H9 (cell line): ENCODE data around the gene MYO15B. TPM values are rescaled to one million over a fixed set of nuclear protein-coding genes. Genes with fewer than 3 reads are reported as not detected.
A peak's percentile ranks its signal among the peaks of the same experiment; 100 is the strongest.

ENCODE experiments used
- DNase-seq: peaks from one replicate; pipeline ENCODE4 v3.0.0-alpha.2; 2017
- H2AFZ ChIP-seq: one replicate; pipeline ENCODE4 v1.6.1; 2013; ENCODE audit warnings: mild to moderate bottlenecking, low read length, control low read depth, moderate library complexity
- H2AK5ac ChIP-seq: 2 replicates; pipeline ENCODE4 v1.6.1; 2013; ENCODE audit warnings: low read length, control low read depth, mixed read lengths; ENCODE audit not compliant: insufficient read length
- H2BK120ac ChIP-seq: one replicate; pipeline ENCODE4 v1.6.1; 2013; ENCODE audit warnings: low read depth, mild to moderate bottlenecking, low read length, control low read depth, inconsistent platforms; ENCODE audit not compliant: poor library complexity, severe bottlenecking
- H2BK12ac ChIP-seq: 2 replicates; pipeline ENCODE4 v1.6.1; 2013; ENCODE audit warnings: low read length, control low read depth, mixed read lengths, low read depth; ENCODE audit not compliant: insufficient read length
- H2BK15ac ChIP-seq: 2 replicates; pipeline ENCODE4 v1.6.1; 2013; ENCODE audit warnings: low read depth, low read length, control low read depth
- H2BK20ac ChIP-seq: one replicate; pipeline ENCODE4 v1.6.1; 2013; ENCODE audit warnings: low read depth, mild to moderate bottlenecking, low read length, control low read depth, inconsistent platforms; ENCODE audit not compliant: poor library complexity, severe bottlenecking
- H2BK5ac ChIP-seq: 2 replicates; pipeline ENCODE4 v1.6.1; 2013; ENCODE audit warnings: low read length, control low read depth, mixed read lengths; ENCODE audit not compliant: insufficient read length
- H3K14ac ChIP-seq: 2 replicates; pipeline ENCODE4 v1.6.1; 2013; ENCODE audit warnings: low read length, control low read depth; ENCODE audit not compliant: insufficient read depth
- H3K18ac ChIP-seq: 2 replicates; pipeline ENCODE4 v1.6.1; 2013; ENCODE audit warnings: low read depth, mild to moderate bottlenecking, mixed read lengths, low read length, control low read depth; ENCODE audit not compliant: insufficient read length
- H3K23ac ChIP-seq: 2 replicates; pipeline ENCODE4 v1.6.1; 2013; ENCODE audit warnings: low read length, control low read depth, mixed read lengths, low read depth; ENCODE audit not compliant: insufficient read length
- H3K23me2 ChIP-seq: 2 replicates; pipeline ENCODE4 v1.6.1; 2013; ENCODE audit warnings: low read depth, mild to moderate bottlenecking, mixed read lengths, low read length, control low read depth; ENCODE audit not compliant: insufficient read length, poor library complexity, severe bottlenecking
- H3K27ac ChIP-seq: 2 replicates; pipeline ENCODE4 v1.5.1; 2013; ENCODE audit warnings: low read length, control low read depth, mixed read lengths, low read depth; ENCODE audit not compliant: insufficient read length
- H3K27me3 ChIP-seq: 2 replicates; pipeline ENCODE4 v1.6.1; 2013; ENCODE audit warnings: low read length, control low read depth, inconsistent platforms; ENCODE audit not compliant: insufficient read depth
- H3K4ac ChIP-seq: 2 replicates; pipeline ENCODE4 v1.6.1; 2013; ENCODE audit warnings: low read depth, mild to moderate bottlenecking, control low read depth, inconsistent platforms, low read length, moderate library complexity
- H3K4me1 ChIP-seq: 2 replicates; pipeline ENCODE4 v1.6.1; 2013; ENCODE audit warnings: low read length, control low read depth, inconsistent platforms; ENCODE audit not compliant: insufficient read depth
- H3K4me2 ChIP-seq: 2 replicates; pipeline ENCODE4 v1.6.1; 2013; ENCODE audit warnings: low read length, control low read depth, mixed read lengths; ENCODE audit not compliant: insufficient read length, insufficient read depth
- H3K56ac ChIP-seq: 2 replicates; pipeline ENCODE4 v1.6.1; 2013; ENCODE audit warnings: low read depth, mild to moderate bottlenecking, mixed read lengths, low read length, control low read depth; ENCODE audit not compliant: insufficient read length
- H3K79me1 ChIP-seq: 2 replicates; pipeline ENCODE4 v1.6.1; 2013; ENCODE audit warnings: low read depth, mild to moderate bottlenecking, moderate library complexity, low read length, control low read depth, inconsistent platforms; ENCODE audit not compliant: insufficient read depth, poor library complexity, severe bottlenecking
- H3K79me2 ChIP-seq: 2 replicates; pipeline ENCODE4 v1.6.1; 2013; ENCODE audit warnings: low read length, control low read depth, inconsistent platforms; ENCODE audit not compliant: insufficient read depth
- H3K9ac ChIP-seq: 2 replicates; pipeline ENCODE4 v1.6.1; 2013; ENCODE audit warnings: low read length, control low read depth, mixed read lengths; ENCODE audit not compliant: insufficient read length; ENCODE audit errors: extremely low read depth
- H3K9me3 ChIP-seq: one replicate; pipeline ENCODE4 v1.6.1; 2013; ENCODE audit warnings: low read depth, low read length, inconsistent platforms; ENCODE audit not compliant: control insufficient read depth
- H3T11ph ChIP-seq: one replicate; pipeline ENCODE4 v1.6.1; 2013; ENCODE audit warnings: mild to moderate bottlenecking, low read length, control low read depth, inconsistent platforms
- H4K20me1 ChIP-seq: one replicate; pipeline ENCODE4 v1.6.1; 2013; ENCODE audit not compliant: control insufficient read depth, insufficient read length, insufficient read depth
- H4K5ac ChIP-seq: 2 replicates; pipeline ENCODE4 v1.6.1; 2013; ENCODE audit warnings: low read depth, mild to moderate bottlenecking, mixed read lengths, low read length, control low read depth; ENCODE audit not compliant: insufficient read length
- H4K8ac ChIP-seq: replicated peaks from 2 replicates; pipeline ENCODE4 v1.6.1; 2013; ENCODE audit warnings: low read length, control low read depth, mixed read lengths, low read depth; ENCODE audit not compliant: insufficient read length
- H4K91ac ChIP-seq: 2 replicates; pipeline ENCODE4 v1.6.1; 2013; ENCODE audit warnings: low read depth, mild to moderate bottlenecking, moderate library complexity, mixed read lengths, low read length, control low read depth; ENCODE audit not compliant: insufficient read length
- H3K27ac Mint-ChIP-seq, 3 experiments: 2 replicates in 2 of 3; 3 replicates in 1 of 3; pipeline ENCODE4 v1.8.0; 2020 to 2021; ENCODE audit warnings: mixed read lengths in 3 of 3, mild to moderate bottlenecking in 1 of 3, moderate library complexity in 1 of 3
- H3K27me3 Mint-ChIP-seq: 2 replicates; pipeline ENCODE4 v1.8.0; 2021; ENCODE audit warnings: low read depth, mild to moderate bottlenecking, moderate library complexity, mixed read lengths
- H3K36me3 Mint-ChIP-seq, 3 experiments: 2 replicates in 2 of 3; 3 replicates in 1 of 3; pipeline ENCODE4 v1.8.0; 2020 to 2021; ENCODE audit warnings: low read depth in 3 of 3, mixed read lengths in 3 of 3; ENCODE audit not compliant: insufficient read depth in 1 of 3
- H3K4me1 Mint-ChIP-seq, 2 experiments: 2 replicates each; pipeline ENCODE4 v1.8.0; 2020; ENCODE audit warnings: mixed read lengths in 2 of 2
- H3K4me3 Mint-ChIP-seq, 2 experiments: 2 replicates in 1 of 2; 3 replicates in 1 of 2; pipeline ENCODE4 v1.8.0; 2020 to 2021; ENCODE audit warnings: mild to moderate bottlenecking in 2 of 2, mixed read lengths in 2 of 2, moderate library complexity in 1 of 2
- H3K9me3 Mint-ChIP-seq, 2 experiments: 2 replicates in 1 of 2; 3 replicates in 1 of 2; pipeline ENCODE4 v1.8.0; 2020; ENCODE audit warnings: mild to moderate bottlenecking in 2 of 2, mixed read lengths in 2 of 2, moderate library complexity in 1 of 2
- WGBS: extraction: QIAGEN DNeasy Blood & Tissue Kit; methylation state at CpG from one replicate; pipeline ENCODE4 v1.1.7; 2013; ENCODE audit warnings: missing lambda C conversion rate, low lambda C conversion rate, mixed read lengths; ENCODE audit not compliant: insufficient read length; ENCODE audit errors: extremely low coverage; 5-methylcytosine and 5-hydroxymethylcytosine counted together
- total RNA-seq: library from RNA; stranded (reverse); gene quantifications from 2 replicates; pipeline ENCODE4 v1.2.1, GENCODE V29; 2021
- TF ChIP-seq, protein P1 (sequence below): fragments of 200-600 bp; sonication (generic); conservative IDR thresholded peaks from 3 replicates; pipeline ENCODE4 v1.8.0; 2021; ENCODE audit warnings: antibody characterized with exemption, mild to moderate bottlenecking

Gene MYO15B
- total RNA-seq, 1 experiment from 2014 or later: 41.9 TPM

DNA sequence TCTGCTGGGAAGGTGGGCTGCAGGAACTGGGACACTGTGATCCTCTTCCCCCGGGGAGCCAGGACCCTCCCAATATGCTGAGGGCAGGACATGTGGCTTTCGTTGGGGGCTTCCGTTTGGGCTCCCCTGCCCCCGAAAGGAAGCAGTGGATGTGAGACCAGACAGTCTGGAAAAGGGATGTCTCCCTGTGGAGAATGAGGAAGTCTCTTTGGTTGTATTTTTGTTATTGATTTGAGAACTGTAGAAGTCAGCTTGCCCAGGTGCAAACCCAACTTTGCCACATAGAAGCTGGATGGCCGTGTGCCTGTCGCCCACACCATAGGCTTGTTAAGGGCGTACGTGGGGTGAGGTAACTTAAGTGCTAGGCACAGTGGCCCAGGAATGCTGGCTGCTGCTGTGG is 43.4 kb upstream of the MYO15B start:
- no peak overlapping the region for H2AFZ ChIP-seq
- no peak overlapping the region for H2BK120ac ChIP-seq
- no peak overlapping the region; a peak in 1 of 5 replicates for H3K4me3 Mint-ChIP-seq
- no peaks in the 10 kb centered on the region for H3K23me2 ChIP-seq
- H3K36me3 Mint-ChIP-seq: peaks cover 0 to 20% (median 4%) of the 10 kb centered on the region in 3 experiments; a peak in 3 of 7 replicates
- H3K56ac ChIP-seq: no peak overlapping the region
- no peak overlapping the region for H2AK5ac ChIP-seq
- no peak overlapping the region for H4K8ac ChIP-seq
- peaks cover 26 to 27% of the 10 kb centered on the region in 2 experiments for H3K4me1 Mint-ChIP-seq
- H3K18ac ChIP-seq: no peak overlapping the region
- no peak for DNase-seq
- H3K27ac Mint-ChIP-seq: peak overlapping the region in 1 of 3 experiments; percentile 49; a peak in 1 of 7 replicates
- H4K91ac ChIP-seq: no peak overlapping the region
- no peak overlapping the region for H3K27ac ChIP-seq
- no peak overlapping the region for H3K4ac ChIP-seq
- H3K9ac ChIP-seq: no peak overlapping the region
- H3K9me3 ChIP-seq: no peaks in the 10 kb centered on the region
- no peak overlapping the region for H2BK5ac ChIP-seq
- H3K4me2 ChIP-seq: no peak overlapping the region
- no peak overlapping the region for H3K14ac ChIP-seq
- no peak overlapping the region for H4K5ac ChIP-seq
- no peak overlapping the region for H3T11ph ChIP-seq
- H2BK20ac ChIP-seq: no peak overlapping the region
- H3K79me1 ChIP-seq: no peaks in the 10 kb centered on the region
- no CpG with 5 or more reads among the region's 8 CpGs for WGBS
- no peaks in the 10 kb centered on the region for H4K20me1 ChIP-seq
- H3K23ac ChIP-seq: no peak overlapping the region
- no peak overlapping the region for H2BK15ac ChIP-seq
- H3K27me3 Mint-ChIP-seq: no peaks in the 10 kb centered on the region
- H3K27me3 ChIP-seq: no peaks in the 10 kb centered on the region
- TF ChIP-seq, protein P1, sequence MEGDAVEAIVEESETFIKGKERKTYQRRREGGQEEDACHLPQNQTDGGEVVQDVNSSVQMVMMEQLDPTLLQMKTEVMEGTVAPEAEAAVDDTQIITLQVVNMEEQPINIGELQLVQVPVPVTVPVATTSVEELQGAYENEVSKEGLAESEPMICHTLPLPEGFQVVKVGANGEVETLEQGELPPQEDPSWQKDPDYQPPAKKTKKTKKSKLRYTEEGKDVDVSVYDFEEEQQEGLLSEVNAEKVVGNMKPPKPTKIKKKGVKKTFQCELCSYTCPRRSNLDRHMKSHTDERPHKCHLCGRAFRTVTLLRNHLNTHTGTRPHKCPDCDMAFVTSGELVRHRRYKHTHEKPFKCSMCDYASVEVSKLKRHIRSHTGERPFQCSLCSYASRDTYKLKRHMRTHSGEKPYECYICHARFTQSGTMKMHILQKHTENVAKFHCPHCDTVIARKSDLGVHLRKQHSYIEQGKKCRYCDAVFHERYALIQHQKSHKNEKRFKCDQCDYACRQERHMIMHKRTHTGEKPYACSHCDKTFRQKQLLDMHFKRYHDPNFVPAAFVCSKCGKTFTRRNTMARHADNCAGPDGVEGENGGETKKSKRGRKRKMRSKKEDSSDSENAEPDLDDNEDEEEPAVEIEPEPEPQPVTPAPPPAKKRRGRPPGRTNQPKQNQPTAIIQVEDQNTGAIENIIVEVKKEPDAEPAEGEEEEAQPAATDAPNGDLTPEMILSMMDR: no peak
- no peaks in the 10 kb centered on the region for H3K9me3 Mint-ChIP-seq
- no peak overlapping the region for H2BK12ac ChIP-seq
- H3K79me2 ChIP-seq: no peaks in the 10 kb centered on the region
- no peaks in the 10 kb centered on the region for H3K4me1 ChIP-seq
